NCI-H2227 treated with DMSO at 0.1 percent for 48 hours (cell line): ENCODE data around the gene STIP1.

Source experiments
- DNase-seq: peaks from one replicate; lab custom pipeline; 2025; lab: John Stamatoyannopoulos, UW

Gene STIP1

DNA sequence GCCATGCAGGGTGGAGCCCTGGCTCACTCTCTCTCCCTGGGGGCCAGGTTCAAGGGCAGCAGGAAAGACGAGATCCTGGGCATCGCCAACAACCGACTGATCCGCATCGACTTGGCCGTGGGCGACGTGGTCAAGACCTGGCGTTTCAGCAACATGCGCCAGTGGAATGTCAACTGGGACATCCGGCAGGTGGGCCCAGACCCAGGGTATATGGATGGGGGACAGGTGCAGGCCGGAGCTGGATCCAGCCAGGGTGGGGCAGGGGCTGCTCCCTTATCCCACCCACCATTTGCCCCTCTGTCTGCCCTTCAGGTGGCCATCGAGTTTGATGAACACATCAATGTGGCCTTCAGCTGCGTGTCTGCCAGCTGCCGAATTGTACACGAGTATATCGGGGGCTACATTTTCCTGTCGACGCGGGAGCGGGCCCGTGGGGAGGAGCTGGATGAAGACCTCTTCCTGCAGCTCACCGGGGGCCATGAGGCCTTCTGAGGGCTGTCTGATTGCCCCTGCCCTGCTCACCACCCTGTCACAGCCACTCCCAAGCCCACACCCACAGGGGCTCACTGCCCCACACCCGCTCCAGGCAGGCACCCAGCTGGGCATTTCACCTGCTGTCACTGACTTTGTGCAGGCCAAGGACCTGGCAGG lies 37.2 kb downstream of the STIP1 start:
- DNase-seq, result no peak

DNA sequence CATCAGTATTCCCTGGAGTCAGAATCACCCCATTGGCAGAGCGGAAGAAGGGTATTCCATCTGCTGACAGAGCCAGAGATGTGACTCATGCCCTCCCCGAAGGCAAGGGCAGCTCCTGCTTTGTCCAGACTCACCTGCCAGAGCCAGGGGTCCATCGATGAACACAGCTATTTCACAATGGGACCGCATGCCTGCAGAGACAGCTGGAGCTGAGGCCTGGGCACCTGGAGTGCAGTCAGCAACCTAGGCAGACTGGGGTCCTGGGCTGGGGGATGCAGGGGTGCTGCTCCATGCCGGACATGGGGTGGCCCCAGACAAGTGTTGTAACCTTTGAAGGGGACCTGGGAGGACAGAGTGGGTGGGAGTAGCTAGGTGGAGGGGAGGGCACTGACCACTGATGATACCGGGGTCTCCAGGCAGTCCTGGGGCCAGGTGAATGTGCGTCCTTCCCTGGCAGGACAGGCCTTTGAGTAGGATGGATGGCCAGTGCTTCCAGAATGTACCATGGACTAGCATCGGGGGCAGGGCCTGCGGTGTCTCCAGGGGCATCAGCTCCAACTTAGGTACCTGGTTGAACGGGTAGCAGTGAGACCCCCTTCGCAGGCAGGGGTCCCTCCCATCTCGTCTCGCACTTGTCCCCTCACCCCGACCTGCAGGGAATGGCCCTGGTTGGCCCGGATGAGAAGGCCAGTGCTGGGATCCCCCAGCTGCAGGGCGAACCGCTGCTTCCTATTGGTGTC lies 38.4 kb downstream of the STIP1 start:
- DNase-seq, result no peak

- no peak for DNase-seq
These were observed 39.1 kb downstream of the STIP1 start for GRCh38 chr11:64224891-64225607.

- DNase-seq, result peak; percentile 77
These were observed 39.9 kb downstream of the STIP1 start, which contains the start of the genes NUDT22 and TRPT1 for GRCh38 chr11:64225608-64226506. TSS of gene NUDT22 (plus strand) at chr11:64226274. CDS start at chr11:64226653, 379 bp downstream. TSS of gene TRPT1 (minus strand) at chr11:64226186. CDS start at chr11:64225860, 326 bp downstream.

DNA sequence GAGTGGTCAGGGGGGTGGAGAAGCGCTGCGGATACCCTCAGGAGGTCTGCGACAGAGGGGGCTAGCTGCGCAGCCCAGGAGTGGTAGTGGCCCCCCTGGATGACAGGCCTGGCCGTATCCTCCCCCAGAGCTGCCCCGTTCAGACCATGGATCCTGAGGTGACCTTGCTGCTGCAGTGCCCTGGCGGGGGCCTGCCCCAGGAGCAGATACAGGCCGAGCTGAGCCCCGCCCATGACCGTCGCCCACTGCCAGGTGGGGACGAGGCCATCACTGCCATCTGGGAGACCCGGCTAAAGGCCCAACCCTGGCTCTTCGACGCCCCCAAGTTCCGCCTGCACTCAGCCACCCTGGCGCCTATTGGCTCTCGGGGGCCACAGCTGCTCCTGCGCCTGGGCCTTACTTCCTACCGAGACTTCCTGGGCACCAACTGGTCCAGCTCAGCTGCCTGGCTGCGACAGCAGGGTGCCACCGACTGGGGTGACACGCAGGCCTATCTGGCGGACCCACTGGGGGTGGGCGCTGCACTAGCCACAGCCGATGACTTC lies 40.6 kb downstream of the STIP1 start:
- no peak for DNase-seq

DNA sequence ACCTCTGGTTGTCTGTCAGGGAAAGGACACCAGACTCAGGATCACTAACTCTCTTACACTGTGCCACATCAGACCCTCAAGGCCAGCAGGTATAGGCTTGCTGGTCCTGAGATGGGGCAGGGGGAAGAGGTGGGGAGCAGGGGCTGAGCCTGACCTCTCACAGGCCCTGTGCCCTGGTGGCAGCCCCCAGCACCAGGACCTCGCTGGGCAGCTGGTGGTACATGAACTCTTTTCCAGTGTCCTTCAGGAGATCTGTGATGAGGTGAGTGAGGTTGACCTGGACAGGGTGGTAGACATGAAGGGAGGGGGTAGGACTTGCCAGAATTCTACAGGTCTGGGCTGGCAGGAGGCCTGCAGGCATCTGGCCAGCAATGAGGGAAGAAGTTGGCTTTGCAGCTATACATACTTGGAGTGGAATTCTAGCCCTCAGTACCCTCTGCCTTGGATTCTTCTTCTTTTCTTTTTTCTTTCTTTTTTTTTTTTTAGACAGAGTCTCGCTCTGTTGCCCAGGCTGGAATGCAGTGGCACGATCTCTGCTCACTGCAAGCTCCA lies 41.5 kb downstream of the STIP1 start:
- DNase-seq, result no peak

- no peak for DNase-seq
These were observed 43.2 kb downstream of the STIP1 start for GRCh38 chr11:64229090-64229743.

GRCh38 chr11:64229744-64230170 lies 43.8 kb downstream of the STIP1 start:
- no peak for DNase-seq

- peak; percentile 87 for DNase-seq
These were observed 44.4 kb downstream of the STIP1 start, which contains the start of gene DNAJC4 for GRCh38 chr11:64230171-64230984. TSS of gene DNAJC4 (plus strand) at chr11:64230548. CDS start at chr11:64230855, 307 bp downstream.

DNA sequence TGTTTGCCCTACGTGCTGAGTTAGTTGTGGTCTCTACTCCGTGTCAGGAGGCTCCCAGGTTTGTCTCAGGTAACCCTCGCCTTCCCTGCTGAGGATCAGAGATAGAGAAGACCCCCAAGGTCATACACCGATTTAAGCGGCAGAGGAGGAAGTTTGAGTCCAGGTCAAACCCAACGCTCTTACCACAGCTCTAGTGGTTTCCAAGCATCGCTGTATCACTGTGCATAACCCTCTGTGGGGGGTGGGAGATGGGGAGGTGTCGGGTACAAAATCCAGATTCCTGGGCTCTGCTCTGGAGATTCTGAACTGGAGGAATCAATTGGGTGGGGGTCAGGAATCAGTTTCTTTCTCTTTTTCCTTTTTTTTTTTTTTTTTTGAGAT lies 45.0 kb downstream of the STIP1 start:
- no peak for DNase-seq

DNA sequence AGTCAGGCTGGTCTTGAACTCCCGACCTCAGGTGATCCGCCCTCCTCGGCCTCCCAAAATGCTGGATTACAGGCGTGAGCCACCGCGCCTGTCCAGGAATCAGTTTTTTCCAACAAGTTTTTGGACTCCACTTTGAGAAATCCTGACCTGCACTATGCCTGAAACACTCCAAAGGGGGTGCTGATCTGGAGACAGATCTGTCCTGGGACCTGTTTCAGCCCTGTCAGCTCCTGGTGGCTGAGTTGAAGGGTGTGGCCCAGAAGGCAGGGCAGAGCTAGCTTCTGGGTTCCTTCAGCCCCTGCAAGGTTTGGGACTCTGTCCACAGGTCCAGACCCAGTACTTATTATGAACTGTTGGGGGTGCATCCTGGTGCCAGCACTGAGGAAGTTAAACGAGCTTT lies 45.6 kb downstream of the STIP1 start:
- no peak for DNase-seq

DNA sequence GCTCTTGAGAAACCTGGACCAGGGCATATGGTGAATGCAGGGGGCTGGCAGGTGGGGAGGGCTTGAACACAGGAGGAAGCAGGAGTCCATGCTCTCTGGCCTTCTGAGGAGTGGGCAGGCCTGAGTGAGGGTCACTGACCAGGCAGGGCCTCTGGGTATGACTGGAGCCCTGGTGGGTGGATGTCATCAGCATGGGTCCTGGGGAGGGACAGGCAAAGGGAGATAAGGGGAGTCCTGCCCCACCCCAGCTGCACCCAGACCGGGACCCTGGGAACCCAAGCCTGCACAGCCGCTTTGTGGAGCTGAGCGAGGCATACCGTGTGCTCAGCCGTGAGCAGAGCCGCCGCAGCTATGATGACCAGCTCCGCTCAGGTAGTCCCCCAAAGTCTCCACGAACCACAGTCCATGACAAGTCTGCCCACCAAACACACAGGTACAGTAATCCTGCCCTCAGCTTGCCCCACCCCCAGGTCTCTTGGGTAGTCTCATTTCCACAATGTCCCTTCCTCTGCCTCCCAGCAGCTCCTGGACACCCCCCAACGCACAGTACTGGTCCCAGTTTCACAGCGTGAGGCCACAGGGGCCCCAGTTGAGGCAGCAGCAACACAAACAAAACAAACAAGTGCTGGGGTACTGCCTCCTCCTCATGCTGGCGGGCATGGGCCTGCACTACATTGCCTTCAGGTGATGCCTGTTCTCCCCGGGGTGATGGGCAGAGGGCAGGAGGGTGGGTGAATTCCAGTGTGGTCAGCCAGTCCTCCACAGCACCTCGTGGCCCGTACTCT lies 46.4 kb downstream of the STIP1 start:
- no peak for DNase-seq

DNA sequence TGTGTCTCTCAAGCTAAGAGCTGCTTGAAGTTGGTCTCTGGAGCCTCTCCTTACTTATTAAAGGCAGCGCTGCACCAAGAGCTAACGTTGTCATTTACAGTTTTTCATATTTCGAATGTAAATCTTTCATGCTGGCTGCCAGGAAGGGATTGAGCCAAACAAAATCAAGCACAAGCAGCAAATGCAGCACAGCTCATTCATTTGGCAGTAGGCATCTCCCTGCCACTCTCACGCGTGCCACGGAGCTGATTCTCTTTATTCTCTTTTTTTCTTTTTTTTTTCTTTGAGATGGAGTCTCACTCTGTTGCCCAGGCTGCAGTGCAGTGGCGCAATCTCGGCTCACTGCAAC lies 47.0 kb downstream of the STIP1 start:
- DNase-seq, result no peak

DNA sequence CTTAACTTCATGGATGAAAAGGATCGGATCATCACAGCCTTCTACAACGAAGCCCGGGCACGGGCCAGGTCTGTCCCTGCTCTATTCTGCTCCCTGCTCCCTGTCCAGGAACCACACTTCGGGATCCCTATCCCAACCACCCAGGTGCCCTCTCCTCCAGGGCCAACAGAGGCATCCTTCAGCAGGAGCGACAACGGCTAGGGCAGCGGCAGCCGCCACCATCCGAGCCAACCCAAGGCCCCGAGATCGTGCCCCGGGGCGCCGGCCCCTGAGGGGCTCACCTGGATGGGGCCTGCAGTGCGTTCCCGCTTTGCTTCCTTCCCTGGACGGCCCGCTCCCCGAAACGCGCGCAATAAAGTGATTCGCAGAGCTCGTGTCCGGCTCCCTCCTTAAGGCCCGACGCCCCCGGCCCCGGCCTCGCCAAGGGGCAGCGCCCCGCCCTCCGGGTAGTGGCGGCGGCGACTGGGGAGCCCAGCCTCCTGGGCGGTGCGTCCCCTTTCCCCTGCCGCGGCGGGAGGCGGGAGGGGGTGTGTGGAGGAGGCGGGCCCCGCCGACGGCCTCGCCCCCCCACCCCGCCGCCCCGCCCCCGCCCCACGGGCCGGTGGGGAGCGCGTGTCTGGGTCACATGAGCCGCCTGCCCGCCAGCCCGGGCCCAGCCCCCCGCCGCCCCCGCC lies 48.1 kb downstream of the STIP1 start, which contains the start of gene VEGFB:
VEGFB (plus strand) TSS at position 672 of the 674 bp plus-strand sequence. CDS start 250 bp downstream, outside the sequence.
- peak; percentile 43 for DNase-seq

- DNase-seq, result peak; percentile 27
These were observed 48.8 kb downstream of the STIP1 start for GRCh38 chr11:64234647-64235379.

- DNase-seq, result no peak
These were observed 49.6 kb downstream of the STIP1 start for GRCh38 chr11:64235437-64236161.

DNA sequence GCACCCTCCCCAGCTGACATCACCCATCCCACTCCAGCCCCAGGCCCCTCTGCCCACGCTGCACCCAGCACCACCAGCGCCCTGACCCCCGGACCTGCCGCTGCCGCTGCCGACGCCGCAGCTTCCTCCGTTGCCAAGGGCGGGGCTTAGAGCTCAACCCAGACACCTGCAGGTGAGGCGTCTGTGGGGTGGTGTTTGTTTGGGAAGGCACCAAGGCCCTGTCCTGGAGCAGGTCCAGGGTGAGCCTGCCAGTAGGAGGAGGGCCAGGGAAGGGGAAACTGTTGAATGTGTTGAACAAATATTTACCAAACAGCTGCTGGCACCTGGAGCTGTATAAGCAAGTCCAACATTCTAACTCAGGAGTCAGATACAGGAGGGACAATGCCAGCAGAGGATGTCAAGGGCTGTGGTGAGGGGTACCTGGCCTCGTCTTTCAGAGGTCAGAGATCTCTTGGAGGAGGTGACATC lies 51.5 kb downstream of the STIP1 start:
- DNase-seq, result no peak
